ENCODE results near the gene RNU6-9. TPM values are rescaled to one million over a fixed set of nuclear protein-coding genes. Genes with fewer than 3 reads are reported as not detected.

The RNU6-9 gene
- total RNA-seq, 1 experiment from 2014 or later = not detected

DNA sequence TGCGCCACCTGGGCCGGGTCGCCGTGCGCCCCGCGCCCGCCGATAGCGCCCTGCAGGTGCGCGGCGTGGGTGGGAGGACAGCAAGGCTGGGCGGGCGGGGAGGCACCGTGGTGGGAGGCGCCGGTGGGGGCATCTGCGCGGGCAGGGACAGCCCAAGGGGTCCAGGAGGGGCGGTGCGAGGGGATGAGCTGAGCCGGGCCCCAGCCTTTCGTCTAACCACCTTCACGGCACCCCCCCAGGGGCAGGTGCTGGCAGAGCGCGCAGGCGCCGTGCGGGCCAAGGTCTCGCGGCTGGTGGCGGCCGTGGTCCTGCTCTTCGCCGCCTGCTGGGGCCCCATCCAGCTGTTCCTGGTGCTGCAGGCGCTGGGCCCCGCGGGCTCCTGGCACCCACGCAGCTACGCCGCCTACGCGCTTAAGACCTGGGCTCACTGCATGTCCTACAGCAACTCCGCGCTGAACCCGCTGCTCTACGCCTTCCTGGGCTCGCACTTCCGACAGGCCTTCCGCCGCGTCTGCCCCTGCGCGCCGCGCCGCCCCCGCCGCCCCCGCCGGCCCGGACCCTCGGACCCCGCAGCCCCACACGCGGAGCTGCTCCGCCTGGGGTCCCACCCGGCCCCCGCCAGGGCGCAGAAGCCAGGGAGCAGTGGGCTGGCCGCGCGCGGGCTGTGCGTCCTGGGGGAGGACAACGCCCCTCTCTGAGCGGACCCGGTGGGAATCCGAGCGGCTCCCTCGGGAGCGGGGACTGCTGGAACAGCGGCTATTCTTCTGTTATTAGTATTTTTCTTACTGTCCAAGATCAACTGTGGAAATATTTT, 27.0 kb downstream of the RNU6-9 start:
- H3K9me3 ChIP-seq (ENCODE audit: control insufficient read depth, insufficient read depth, low read depth, low read length) = no peaks in the 10 kb centered on the region
- no peaks in the 10 kb centered on the region for H3K36me3 ChIP-seq (ENCODE audit: control insufficient read depth, insufficient read depth, low read length)
- H3K27me3 ChIP-seq (ENCODE audit: control insufficient read depth, insufficient read depth, low read length) = no peaks in the 10 kb centered on the region
- TF ChIP-seq SIN3A (IDR thresholded peaks at IDR 0.05; ENCODE audit: borderline replicate concordance, insufficient read depth, low read depth, low read length) (no peak), TCF7L2 (IDR thresholded peaks at IDR 0.05; ENCODE audit: low read depth, low read length) (no peak), POLR2AphosphoS5 (IDR thresholded peaks at IDR 0.05; ENCODE audit: low read depth, low read length) (no peak)
- TF ChIP-seq, protein P1, sequence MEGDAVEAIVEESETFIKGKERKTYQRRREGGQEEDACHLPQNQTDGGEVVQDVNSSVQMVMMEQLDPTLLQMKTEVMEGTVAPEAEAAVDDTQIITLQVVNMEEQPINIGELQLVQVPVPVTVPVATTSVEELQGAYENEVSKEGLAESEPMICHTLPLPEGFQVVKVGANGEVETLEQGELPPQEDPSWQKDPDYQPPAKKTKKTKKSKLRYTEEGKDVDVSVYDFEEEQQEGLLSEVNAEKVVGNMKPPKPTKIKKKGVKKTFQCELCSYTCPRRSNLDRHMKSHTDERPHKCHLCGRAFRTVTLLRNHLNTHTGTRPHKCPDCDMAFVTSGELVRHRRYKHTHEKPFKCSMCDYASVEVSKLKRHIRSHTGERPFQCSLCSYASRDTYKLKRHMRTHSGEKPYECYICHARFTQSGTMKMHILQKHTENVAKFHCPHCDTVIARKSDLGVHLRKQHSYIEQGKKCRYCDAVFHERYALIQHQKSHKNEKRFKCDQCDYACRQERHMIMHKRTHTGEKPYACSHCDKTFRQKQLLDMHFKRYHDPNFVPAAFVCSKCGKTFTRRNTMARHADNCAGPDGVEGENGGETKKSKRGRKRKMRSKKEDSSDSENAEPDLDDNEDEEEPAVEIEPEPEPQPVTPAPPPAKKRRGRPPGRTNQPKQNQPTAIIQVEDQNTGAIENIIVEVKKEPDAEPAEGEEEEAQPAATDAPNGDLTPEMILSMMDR (IDR thresholded peaks at IDR 0.05) = no peak
- TF ChIP-seq, protein P2, sequence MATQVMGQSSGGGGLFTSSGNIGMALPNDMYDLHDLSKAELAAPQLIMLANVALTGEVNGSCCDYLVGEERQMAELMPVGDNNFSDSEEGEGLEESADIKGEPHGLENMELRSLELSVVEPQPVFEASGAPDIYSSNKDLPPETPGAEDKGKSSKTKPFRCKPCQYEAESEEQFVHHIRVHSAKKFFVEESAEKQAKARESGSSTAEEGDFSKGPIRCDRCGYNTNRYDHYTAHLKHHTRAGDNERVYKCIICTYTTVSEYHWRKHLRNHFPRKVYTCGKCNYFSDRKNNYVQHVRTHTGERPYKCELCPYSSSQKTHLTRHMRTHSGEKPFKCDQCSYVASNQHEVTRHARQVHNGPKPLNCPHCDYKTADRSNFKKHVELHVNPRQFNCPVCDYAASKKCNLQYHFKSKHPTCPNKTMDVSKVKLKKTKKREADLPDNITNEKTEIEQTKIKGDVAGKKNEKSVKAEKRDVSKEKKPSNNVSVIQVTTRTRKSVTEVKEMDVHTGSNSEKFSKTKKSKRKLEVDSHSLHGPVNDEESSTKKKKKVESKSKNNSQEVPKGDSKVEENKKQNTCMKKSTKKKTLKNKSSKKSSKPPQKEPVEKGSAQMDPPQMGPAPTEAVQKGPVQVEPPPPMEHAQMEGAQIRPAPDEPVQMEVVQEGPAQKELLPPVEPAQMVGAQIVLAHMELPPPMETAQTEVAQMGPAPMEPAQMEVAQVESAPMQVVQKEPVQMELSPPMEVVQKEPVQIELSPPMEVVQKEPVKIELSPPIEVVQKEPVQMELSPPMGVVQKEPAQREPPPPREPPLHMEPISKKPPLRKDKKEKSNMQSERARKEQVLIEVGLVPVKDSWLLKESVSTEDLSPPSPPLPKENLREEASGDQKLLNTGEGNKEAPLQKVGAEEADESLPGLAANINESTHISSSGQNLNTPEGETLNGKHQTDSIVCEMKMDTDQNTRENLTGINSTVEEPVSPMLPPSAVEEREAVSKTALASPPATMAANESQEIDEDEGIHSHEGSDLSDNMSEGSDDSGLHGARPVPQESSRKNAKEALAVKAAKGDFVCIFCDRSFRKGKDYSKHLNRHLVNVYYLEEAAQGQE (IDR thresholded peaks at IDR 0.05; ENCODE audit: insufficient read depth in 1 of 2, low read depth in 2 of 2, low read length in 1 of 2) = no peak
- H3K4me3 ChIP-seq (ENCODE audit: low read depth in 2 of 2, low read length in 2 of 2) = peak overlapping the region; percentile 26 to 38
- POLR2A ChIA-PET = interaction anchor here (0.6 kb wide), 1 partner anchor 64 kb away, joined by 3 read pairs; the partner anchor contains the start of gene WDR18
- in situ Hi-C loops (cut with HindIII; ENCODE audit: low pct_unique_long_range_greater_than_20kb, low sequenced_read_pairs) = no loop called here
- no TSS peak for BruUV-seq (replicated peaks)
- ATAC-seq (peak; percentile 51), DNase-seq (ENCODE audit: low read depth, low spot score) (no peak)
- H3K27ac ChIP-seq (ENCODE audit: low read length) = no peak overlapping the region
- H3K4me1 ChIP-seq (ENCODE audit: control insufficient read depth, insufficient read depth, low read length) = no peaks in the 10 kb centered on the region
- intact Hi-C loops (cut with micrococcal nuclease; ENCODE audit: unreplicated experiment) = no loop called here
- CTCF ChIA-PET = interaction anchor here (0.6 kb wide), 1 partner anchor 10 kb away, joined by 8 read pairs; no protein-coding TSS in a partner anchor

DNA sequence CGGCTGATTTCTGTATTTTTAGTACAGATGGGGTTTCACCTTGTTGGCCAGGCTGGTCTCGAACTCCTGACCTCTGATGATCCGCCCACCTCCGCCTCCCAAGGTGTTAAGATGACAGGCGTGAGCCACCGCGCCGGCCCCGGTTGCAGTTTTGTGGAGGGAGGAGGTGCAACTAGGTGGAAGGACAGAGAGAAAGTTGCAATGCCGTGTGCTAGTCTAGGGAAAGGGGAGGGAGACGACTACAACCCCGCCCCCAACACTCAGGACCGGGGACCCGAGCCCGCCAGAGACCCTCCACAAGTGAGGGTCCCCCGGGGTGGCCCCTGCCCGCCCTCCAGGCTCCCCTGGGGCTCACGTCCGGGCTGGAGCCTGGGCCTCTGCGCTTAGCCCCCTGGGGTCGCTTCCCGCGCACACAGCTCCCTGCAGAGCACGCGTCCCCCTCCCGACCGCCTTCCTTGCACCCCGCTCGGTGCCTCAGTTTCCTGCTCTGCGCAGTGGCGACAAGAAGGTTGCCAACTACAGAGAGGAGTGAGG, 31.3 kb downstream of the RNU6-9 start:
- no peaks in the 10 kb centered on the region for H3K27me3 ChIP-seq (ENCODE audit: control insufficient read depth, insufficient read depth, low read length)
- in situ Hi-C loops (cut with HindIII; ENCODE audit: low pct_unique_long_range_greater_than_20kb, low sequenced_read_pairs) = no loop called here
- intact Hi-C loops (cut with micrococcal nuclease; ENCODE audit: unreplicated experiment) = no loop called here
- CTCF ChIA-PET = no interaction called here
- H3K27ac ChIP-seq (ENCODE audit: low read length) = peak overlapping the region; percentile 80
- BruUV-seq (replicated peaks) = no TSS peak
- no peak for ATAC-seq
- DNase-seq (ENCODE audit: low read depth, low spot score) = no peak
- H3K9me3 ChIP-seq (ENCODE audit: control insufficient read depth, insufficient read depth, low read depth, low read length) = no peaks in the 10 kb centered on the region
- TF ChIP-seq SIN3A (IDR thresholded peaks at IDR 0.05; ENCODE audit: borderline replicate concordance, insufficient read depth, low read depth, low read length) = no peak
- TF ChIP-seq POLR2AphosphoS5 (IDR thresholded peaks at IDR 0.05; ENCODE audit: low read depth, low read length) = no peak
- TF ChIP-seq, protein P2 (IDR thresholded peaks at IDR 0.05; ENCODE audit: insufficient read depth in 1 of 2, low read depth in 2 of 2, low read length in 1 of 2) = no peak
- no peak for TF ChIP-seq TCF7L2 (IDR thresholded peaks at IDR 0.05; ENCODE audit: low read depth, low read length)
- TF ChIP-seq, protein P1 (IDR thresholded peaks at IDR 0.05) = no peak
- no peaks in the 10 kb centered on the region; the same call in 1 of the 2 replicates for H3K4me1 ChIP-seq (ENCODE audit: control insufficient read depth, insufficient read depth, low read length)
- POLR2A ChIA-PET = no interaction called here
- peak overlapping the region; percentile 71 to 76 for H3K4me3 ChIP-seq (ENCODE audit: low read depth in 2 of 2, low read length in 2 of 2)
- H3K36me3 ChIP-seq (ENCODE audit: control insufficient read depth, insufficient read depth, low read length) = peaks cover 8% of the 10 kb centered on the region; the same call in 1 of the 2 replicates
